HG03064 (cell line): Measurements from ENCODE around the gene CCDC160.
"Not testable (repeated sequence)": the region's sequence is repeated elsewhere in the genome, so short reads cannot be mapped to it uniquely, and the experiment has no call there.

Source experiments
- ATAC-seq: cut with Tn5 transposase; IDR thresholded peaks from one replicate; pipeline ENCODE4 v1.9.1; 2021; ENCODE audit warnings: low read depth; ENCODE audit not compliant: unreplicated experiment

CCDC160 gene

GRCh38 chrX:134236626-134237614 lies at the start of gene CCDC160:
CCDC160 (plus strand) TSS chrX:134237182; CDS start chrX:134244801, 7,619 bp downstream.
- ATAC-seq: no peak

GRCh38 chrX:134191281-134191680 lies 45.7 kb upstream of the CCDC160 start:
- no peak for ATAC-seq

- no peak for ATAC-seq
These were observed 42.1 kb upstream of the CCDC160 start for GRCh38 chrX:134194915-134195314.

- no peak for ATAC-seq
These were observed 34.4 kb upstream of the CCDC160 start for GRCh38 chrX:134202561-134202960.

GRCh38 chrX:134206221-134206620 lies 30.8 kb upstream of the CCDC160 start:
- ATAC-seq: no peak

- no peak for ATAC-seq
These were observed 26.5 kb upstream of the CCDC160 start for GRCh38 chrX:134210465-134210864.

GRCh38 chrX:134235236-134235635 lies 1.7 kb upstream of the CCDC160 start:
- ATAC-seq: no peak

- ATAC-seq: not testable (repeated sequence)
These were observed 1.2 kb downstream of the CCDC160 start for GRCh38 chrX:134238144-134238543.

- no peak for ATAC-seq
These were observed 2.0 kb downstream of the CCDC160 start for GRCh38 chrX:134239016-134239415.

GRCh38 chrX:134240209-134240608 lies 3.2 kb downstream of the CCDC160 start:
- no peak for ATAC-seq

GRCh38 chrX:134241960-134242619 lies 5.1 kb downstream of the CCDC160 start:
- ATAC-seq: no peak

- no peak for ATAC-seq
These were observed 7.1 kb downstream of the CCDC160 start for GRCh38 chrX:134244043-134244442.

- ATAC-seq: no peak
These were observed 9.3 kb downstream of the CCDC160 start for GRCh38 chrX:134246282-134246681.

GRCh38 chrX:134247492-134247891 lies 10.5 kb downstream of the CCDC160 start:
- no peak for ATAC-seq

GRCh38 chrX:134249241-134249640 lies 12.3 kb downstream of the CCDC160 start:
- no peak for ATAC-seq

- ATAC-seq: no peak
These were observed 14.3 kb downstream of the CCDC160 start for GRCh38 chrX:134251241-134251640.

- no peak for ATAC-seq
These were observed 17.5 kb downstream of the CCDC160 start for GRCh38 chrX:134254511-134254910.

- no peak for ATAC-seq
These were observed 18.6 kb downstream of the CCDC160 start for GRCh38 chrX:134255555-134255954.

- ATAC-seq: no peak
These were observed 19.7 kb downstream of the CCDC160 start for GRCh38 chrX:134256684-134257083.

- no peak for ATAC-seq
These were observed 21.2 kb downstream of the CCDC160 start for GRCh38 chrX:134258202-134258601.

- ATAC-seq: not testable (repeated sequence)
These were observed 49.0 kb downstream of the CCDC160 start for GRCh38 chrX:134285934-134286333.

GRCh38 chrX:134287346-134287745 lies 50.4 kb downstream of the CCDC160 start:
- ATAC-seq: no peak
